IMR-90 (cell line): ENCODE results near the gene URAD. TPM values are rescaled to one million over a fixed set of nuclear protein-coding genes. Genes with fewer than 3 reads are reported as not detected.

ENCODE experiments used
- ATAC-seq: fragments of 200-7000 bp; cut with Tn5 transposase; 2 replicates; pipeline ENCODE4 v1.9.1; 2020; ENCODE audit warnings: low read depth, mild to moderate bottlenecking, moderate library complexity
- BruUV-seq: library from RNA; stranded (reverse); fragments of 400-500 nt; replicated peaks from 2 replicates; lab custom pipeline; 2021; lab: Mats Ljungman, UMichigan
- CTCF ChIA-PET: fragments of 300-600 bp; formaldehyde crosslinking; extraction: SDS; loops from one replicate; lab custom pipeline; 2021; ENCODE audit warnings: antibody characterized with exemption; lab: Yijun Ruan, JAX
- POLR2A ChIA-PET: fragments of 300-600 bp; sonication (Branson Sonifier 250); formaldehyde crosslinking; loops from one replicate; lab custom pipeline; 2022; ENCODE audit warnings: antibody characterized with exemption; ENCODE audit not compliant: unreplicated experiment; lab: Charles Lee
- DNase-seq: peaks from one replicate; pipeline ENCODE4 v3.0.0; 2013
- H2AFZ ChIP-seq: replicated peaks from 2 replicates; pipeline ENCODE3; 2013; ENCODE audit warnings: low read length, mild to moderate bottlenecking; ENCODE audit not compliant: poor library complexity
- H2AK5ac ChIP-seq: 2 replicates; pipeline ENCODE4 v1.6.1; 2013; ENCODE audit warnings: low read depth, low read length, inconsistent platforms
- H2AK9ac ChIP-seq: replicated peaks from 2 replicates; pipeline ENCODE3; 2013; ENCODE audit warnings: mild to moderate bottlenecking, low read depth, low read length, moderate library complexity; ENCODE audit not compliant: poor library complexity
- H2BK120ac ChIP-seq: 2 replicates; pipeline ENCODE4 v1.6.1; 2013; ENCODE audit warnings: low read depth, low read length, inconsistent platforms
- H2BK15ac ChIP-seq: 3 replicates; pipeline ENCODE4 v1.6.1; 2013; ENCODE audit warnings: low read depth, low read length, inconsistent platforms
- H2BK20ac ChIP-seq: 2 replicates; pipeline ENCODE4 v1.6.1; 2013; ENCODE audit warnings: low read depth, mild to moderate bottlenecking, inconsistent platforms, low read length, moderate library complexity
- H2BK5ac ChIP-seq: 2 replicates; pipeline ENCODE4 v1.6.1; 2013; ENCODE audit warnings: mild to moderate bottlenecking, low read depth, low read length, inconsistent platforms; ENCODE audit not compliant: poor library complexity, severe bottlenecking
- H3K14ac ChIP-seq: replicated peaks from 2 replicates; pipeline ENCODE4 v1.6.1; 2013; ENCODE audit warnings: low read depth, low read length, inconsistent platforms
- H3K18ac ChIP-seq: 2 replicates; pipeline ENCODE4 v1.6.1; 2013; ENCODE audit warnings: low read depth, low read length, control low read depth
- H3K23ac ChIP-seq: 2 replicates; pipeline ENCODE4 v1.6.1; 2013; ENCODE audit warnings: low read depth, low read length, inconsistent platforms
- H3K27ac ChIP-seq: 2 replicates; pipeline ENCODE4 v1.5.1; 2013; ENCODE audit warnings: mild to moderate bottlenecking, control low read depth, low read length; ENCODE audit not compliant: insufficient read depth
- H3K27me3 ChIP-seq: 2 replicates; pipeline ENCODE4 v1.6.1; 2013; ENCODE audit warnings: low read length; ENCODE audit not compliant: control insufficient read depth, insufficient read depth
- H3K36me3 ChIP-seq: 2 replicates; pipeline ENCODE4 v1.6.1; 2013; ENCODE audit warnings: low read length, mixed read lengths; ENCODE audit not compliant: control insufficient read depth, insufficient read depth
- H3K4ac ChIP-seq: 2 replicates; pipeline ENCODE4 v1.6.1; 2013; ENCODE audit warnings: low read depth, low read length, inconsistent platforms
- H3K4me1 ChIP-seq: 2 replicates; pipeline ENCODE4 v1.6.1; 2013; ENCODE audit warnings: low read length, mixed read lengths; ENCODE audit not compliant: control insufficient read depth, insufficient read depth
- H3K4me2 ChIP-seq: 2 replicates; pipeline ENCODE4 v1.6.1; 2013; ENCODE audit warnings: low read depth, mild to moderate bottlenecking, control low read depth, low read length, moderate library complexity
- H3K4me3 ChIP-seq: 2 replicates; pipeline ENCODE4 v1.5.1; 2013; ENCODE audit warnings: low read depth, mild to moderate bottlenecking, control low read depth, low read length, moderate library complexity; ENCODE audit not compliant: insufficient read depth
- H3K56ac ChIP-seq: 2 replicates; pipeline ENCODE4 v1.6.1; 2013; ENCODE audit warnings: low read length, inconsistent platforms; ENCODE audit not compliant: insufficient read depth; ENCODE audit errors: extremely low read depth
- H3K79me1 ChIP-seq, 2 experiments: 2 replicates each; pipeline ENCODE4 v1.6.1; 2013; ENCODE audit warnings: low read length in 2 of 2, inconsistent platforms in 1 of 2, low read depth in 1 of 2
- H3K9ac ChIP-seq: 2 replicates; pipeline ENCODE4 v1.6.1; 2013; ENCODE audit warnings: low read depth, low read length, control low read depth
- H3K9me1 ChIP-seq: 2 replicates; pipeline ENCODE4 v1.6.1; 2013; ENCODE audit warnings: low read length, inconsistent platforms; ENCODE audit not compliant: insufficient read depth
- H3K9me3 ChIP-seq: 2 replicates; pipeline ENCODE4 v1.6.1; 2013; ENCODE audit warnings: low read length; ENCODE audit not compliant: control insufficient read depth, insufficient read depth
- H4K20me1 ChIP-seq: 2 replicates; pipeline ENCODE4 v1.6.1; 2013; ENCODE audit warnings: low read length, inconsistent platforms; ENCODE audit not compliant: insufficient read depth
- H4K5ac ChIP-seq: 2 replicates; pipeline ENCODE4 v1.6.1; 2013; ENCODE audit warnings: mild to moderate bottlenecking, low read depth, low read length, control low read depth
- H4K8ac ChIP-seq, 2 experiments: 2 replicates each; pipeline ENCODE4 v1.6.1; 2013; ENCODE audit warnings: low read depth in 2 of 2, low read length in 2 of 2, control low read depth in 1 of 2, inconsistent platforms in 1 of 2
- H4K91ac ChIP-seq: 2 replicates; pipeline ENCODE4 v1.6.1; 2013; ENCODE audit warnings: low read depth, low read length, inconsistent platforms; ENCODE audit not compliant: insufficient read depth
- BHLHE40 ChIP-seq: fragments of 150-350 bp; IDR thresholded peaks from 2 replicates; pipeline ENCODE4 v1.6.1; 2016; ENCODE audit warnings: mild to moderate bottlenecking, low read depth, low read length
- CEBPB ChIP-seq: IDR thresholded peaks from 2 replicates; pipeline ENCODE4 v1.6.1; 2012; ENCODE audit warnings: low read depth, low read length, improper control_type of control experiment
- CHD1 ChIP-seq: IDR thresholded peaks from 2 replicates; pipeline ENCODE4 v1.6.1; 2012; ENCODE audit warnings: low read depth, low read length, improper control_type of control experiment
- MAFK ChIP-seq: IDR thresholded peaks from 2 replicates; pipeline ENCODE4 v1.6.1; 2012; ENCODE audit warnings: low read depth, low read length, improper control_type of control experiment
- MAZ ChIP-seq: IDR thresholded peaks from 2 replicates; pipeline ENCODE4 v1.6.1; 2012; ENCODE audit warnings: low read depth, mild to moderate bottlenecking, low read length, improper control_type of control experiment, moderate library complexity, borderline replicate concordance
- MXI1 ChIP-seq: IDR thresholded peaks from 2 replicates; pipeline ENCODE4 v1.6.1; 2012; ENCODE audit warnings: low read depth, mild to moderate bottlenecking, low read length, moderate library complexity, borderline replicate concordance
- NFE2L2 ChIP-seq: fragments of 150-350 bp; IDR thresholded peaks from 2 replicates; pipeline ENCODE4 v1.6.1; 2016; ENCODE audit warnings: low read depth, mild to moderate bottlenecking, low read length
- POLR2A ChIP-seq: IDR thresholded peaks from 2 replicates; pipeline ENCODE4 v1.6.1; 2012; ENCODE audit warnings: mild to moderate bottlenecking, low read depth, low read length
- RAD21 ChIP-seq: IDR thresholded peaks from 2 replicates; pipeline ENCODE4 v1.6.1; 2012; ENCODE audit warnings: low read length, improper control_type of control experiment
- RCOR1 ChIP-seq: IDR thresholded peaks from 2 replicates; pipeline ENCODE4 v1.6.1; 2012; ENCODE audit warnings: mild to moderate bottlenecking, low read length, improper control_type of control experiment; ENCODE audit not compliant: insufficient replicate concordance
- RFX5 ChIP-seq: IDR thresholded peaks from 2 replicates; pipeline ENCODE4 v1.8.0; 2012; ENCODE audit warnings: low read depth, mild to moderate bottlenecking, low read length, moderate library complexity
- SMC3 ChIP-seq: fragments of 150-350 bp; IDR thresholded peaks from 2 replicates; pipeline ENCODE4 v1.6.1; 2016; ENCODE audit warnings: low read depth, mild to moderate bottlenecking, antibody characterized with exemption, low read length, moderate library complexity
- WGBS, 2 experiments: methylation state at CpG; one replicate each; pipeline versions ENCODE4 v1.1.5 to v1.1.7; 2013; ENCODE audit warnings: missing lambda C conversion rate in 2 of 2; ENCODE audit not compliant: insufficient read length in 1 of 2; ENCODE audit errors: extremely low coverage in 2 of 2; 5-methylcytosine and 5-hydroxymethylcytosine counted together
- dilution Hi-C: fragments of 300-500 bp; cut with HindIII; formaldehyde crosslinking; loops from one replicate; pipeline ENCODE4 v1.14.3; 2018; ENCODE audit warnings: low sequenced_read_pairs; ENCODE audit not compliant: unreplicated experiment
- in situ Hi-C: fragments of 300-500 bp; cut with MboI; formaldehyde crosslinking; loops from 3 replicates; pipeline ENCODE4 v1.14.3; 2019; ENCODE audit warnings: low sequenced_read_pairs, inconsistent platforms, mixed read lengths
- intact Hi-C: fragments of 100-400 bp; cut with micrococcal nuclease; formaldehyde crosslinking; loops from 2 replicates; pipeline ENCODE4 v1.10.0; 2022
- polyA plus RNA-seq, 3 experiments: library from polyadenylated mRNA; depleted of rRNA; stranded (reverse); fragments of >200 nt; gene quantifications; 2 replicates each; pipeline ENCODE4 v1.2.3, GENCODE V29; 2012; ENCODE audit warnings: low replicate concordance in 1 of 3
- total RNA-seq: library from RNA; depleted of rRNA; stranded (reverse); fragments of >200 nt; gene quantifications from 2 replicates; pipeline ENCODE4 v1.2.3, GENCODE V29; 2012
- TF ChIP-seq, protein P1 (sequence below): fragments of 150-350 bp; IDR thresholded peaks from 2 replicates; pipeline ENCODE4 v1.6.1; 2016; ENCODE audit warnings: low read depth, mild to moderate bottlenecking, low read length, moderate library complexity, borderline replicate concordance
- TF ChIP-seq, protein P2 (sequence below): conservative IDR thresholded peaks from 2 replicates; pipeline ENCODE4 v1.5.1; 2012; ENCODE audit warnings: mild to moderate bottlenecking, low read depth, low read length, improper control_type of control experiment

URAD gene
- total and polyA plus RNA-seq, 2 of the 4 experiments (the other 2 are of a cell fraction), result not detected

GRCh38 chr13:27970382-27971235 lies 17.9 kb downstream of the URAD start:
- Histone ChIP-seq H3K36me3 (no peaks in the 10 kb centered on the region), H3K18ac (no peak overlapping the region), H4K91ac (no peak overlapping the region), H3K4me1 (no peaks in the 10 kb centered on the region), H3K9me1 (no peaks in the 10 kb centered on the region; the same call in 1 of the 2 replicates), H3K79me1 (no peaks in the 10 kb centered on the region), H3K4ac (no peak overlapping the region), H2AFZ (no peak overlapping the region), H3K9ac (no peak overlapping the region), H2AK5ac (no peak overlapping the region), H2BK120ac (no peak overlapping the region), H2BK15ac (no peak overlapping the region), H4K8ac (no peak overlapping the region), H3K27me3 (peaks cover 97% of the 10 kb centered on the region), H3K27ac (no peak overlapping the region), H4K20me1 (peaks cover 4% of the 10 kb centered on the region), H2BK5ac (no peak overlapping the region), H4K5ac (no peak overlapping the region), H2BK20ac (no peak overlapping the region), H3K4me3 (no peak overlapping the region), H3K14ac (no peak overlapping the region), H3K23ac (no peak overlapping the region), H3K4me2 (no peak overlapping the region), H3K9me3 (peaks cover 3% of the 10 kb centered on the region; the same call in 1 of the 2 replicates), H3K56ac (no peak overlapping the region), H2AK9ac (no peak overlapping the region)
- in situ Hi-C loops, result no loop called here
- dilution Hi-C loops, result no loop called here
- BruUV-seq, result no TSS peak
- DNase-seq, result no peak
- CTCF ChIA-PET, result interaction anchor here (0.6 kb wide), 1 partner anchor 39 kb away, joined by 4 read pairs; no protein-coding TSS in a partner anchor
- POLR2A ChIA-PET, result no interaction called here
- intact Hi-C loops, result no loop called here
- WGBS, 2 experiments, result 3% methylated on average over 24 of the region's 53 CpGs; no CpG with 5 or more reads in 1 of the 2 experiments
- ATAC-seq, result no peak
- TF ChIP-seq CHD1, result no peak
- TF ChIP-seq CEBPB, result no peak
- TF ChIP-seq POLR2A, result no peak
- no peak for TF ChIP-seq RCOR1
- TF ChIP-seq, protein P1, sequence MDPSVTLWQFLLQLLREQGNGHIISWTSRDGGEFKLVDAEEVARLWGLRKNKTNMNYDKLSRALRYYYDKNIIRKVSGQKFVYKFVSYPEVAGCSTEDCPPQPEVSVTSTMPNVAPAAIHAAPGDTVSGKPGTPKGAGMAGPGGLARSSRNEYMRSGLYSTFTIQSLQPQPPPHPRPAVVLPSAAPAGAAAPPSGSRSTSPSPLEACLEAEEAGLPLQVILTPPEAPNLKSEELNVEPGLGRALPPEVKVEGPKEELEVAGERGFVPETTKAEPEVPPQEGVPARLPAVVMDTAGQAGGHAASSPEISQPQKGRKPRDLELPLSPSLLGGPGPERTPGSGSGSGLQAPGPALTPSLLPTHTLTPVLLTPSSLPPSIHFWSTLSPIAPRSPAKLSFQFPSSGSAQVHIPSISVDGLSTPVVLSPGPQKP, result no peak
- TF ChIP-seq NFE2L2, result no peak
- TF ChIP-seq RAD21, result no peak
- no peak for TF ChIP-seq MXI1
- TF ChIP-seq, protein P2, sequence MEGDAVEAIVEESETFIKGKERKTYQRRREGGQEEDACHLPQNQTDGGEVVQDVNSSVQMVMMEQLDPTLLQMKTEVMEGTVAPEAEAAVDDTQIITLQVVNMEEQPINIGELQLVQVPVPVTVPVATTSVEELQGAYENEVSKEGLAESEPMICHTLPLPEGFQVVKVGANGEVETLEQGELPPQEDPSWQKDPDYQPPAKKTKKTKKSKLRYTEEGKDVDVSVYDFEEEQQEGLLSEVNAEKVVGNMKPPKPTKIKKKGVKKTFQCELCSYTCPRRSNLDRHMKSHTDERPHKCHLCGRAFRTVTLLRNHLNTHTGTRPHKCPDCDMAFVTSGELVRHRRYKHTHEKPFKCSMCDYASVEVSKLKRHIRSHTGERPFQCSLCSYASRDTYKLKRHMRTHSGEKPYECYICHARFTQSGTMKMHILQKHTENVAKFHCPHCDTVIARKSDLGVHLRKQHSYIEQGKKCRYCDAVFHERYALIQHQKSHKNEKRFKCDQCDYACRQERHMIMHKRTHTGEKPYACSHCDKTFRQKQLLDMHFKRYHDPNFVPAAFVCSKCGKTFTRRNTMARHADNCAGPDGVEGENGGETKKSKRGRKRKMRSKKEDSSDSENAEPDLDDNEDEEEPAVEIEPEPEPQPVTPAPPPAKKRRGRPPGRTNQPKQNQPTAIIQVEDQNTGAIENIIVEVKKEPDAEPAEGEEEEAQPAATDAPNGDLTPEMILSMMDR, result no peak
- TF ChIP-seq MAZ, result no peak
- no peak for TF ChIP-seq BHLHE40
- no peak for TF ChIP-seq RFX5
- no peak for TF ChIP-seq SMC3
- no peak for TF ChIP-seq MAFK
